ENCODE results near the gene CISH. TPM values are rescaled to one million over a fixed set of nuclear protein-coding genes. Genes with fewer than 3 reads are reported as not detected.

Gene CISH
- polyA plus RNA-seq, 3 donors = 30.8 to 43.8 (median 34.4) TPM

DNA sequence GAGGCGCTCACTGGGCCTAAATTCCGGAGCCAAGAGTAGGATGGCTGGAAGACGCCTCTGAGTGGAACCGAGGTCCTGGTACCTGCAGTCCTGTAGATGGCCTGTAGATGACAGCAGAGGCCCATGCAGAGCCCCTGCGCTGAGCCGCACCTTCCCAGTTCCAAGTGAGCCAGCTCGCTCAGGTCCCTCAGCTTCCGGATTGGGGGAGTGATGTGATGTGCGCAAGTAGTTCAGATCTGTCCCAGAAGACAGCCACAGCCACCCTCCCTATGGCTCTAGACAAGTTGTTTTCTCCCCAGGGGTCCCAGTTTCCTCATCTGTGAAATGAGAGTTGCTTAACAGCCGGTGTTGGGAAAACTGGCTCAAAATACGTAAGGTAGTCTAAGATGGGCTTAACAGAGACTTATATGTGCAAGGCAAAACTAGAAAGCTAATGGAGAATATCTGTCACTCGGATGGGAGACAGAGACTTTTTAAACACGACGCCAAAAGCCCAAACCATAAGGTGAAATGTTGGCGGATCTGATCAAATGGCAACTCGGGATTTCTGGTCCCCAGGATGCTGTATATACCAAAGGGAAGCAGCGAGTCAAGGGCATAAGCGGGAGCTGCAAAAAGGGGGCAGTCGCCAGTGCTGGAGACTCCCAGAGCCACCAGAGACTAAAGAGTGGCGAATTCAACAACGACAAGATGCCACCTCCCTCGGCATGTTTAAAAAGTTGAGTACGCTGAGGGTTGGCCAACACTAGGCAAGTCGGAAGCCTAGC lies 4.6 kb upstream of the CISH start:
- peak; percentile 83 for DNase-seq

- no peak for DNase-seq
Observed at GRCh38 chr3:50615190-50615589, 3.6 kb upstream of the CISH start.

DNA sequence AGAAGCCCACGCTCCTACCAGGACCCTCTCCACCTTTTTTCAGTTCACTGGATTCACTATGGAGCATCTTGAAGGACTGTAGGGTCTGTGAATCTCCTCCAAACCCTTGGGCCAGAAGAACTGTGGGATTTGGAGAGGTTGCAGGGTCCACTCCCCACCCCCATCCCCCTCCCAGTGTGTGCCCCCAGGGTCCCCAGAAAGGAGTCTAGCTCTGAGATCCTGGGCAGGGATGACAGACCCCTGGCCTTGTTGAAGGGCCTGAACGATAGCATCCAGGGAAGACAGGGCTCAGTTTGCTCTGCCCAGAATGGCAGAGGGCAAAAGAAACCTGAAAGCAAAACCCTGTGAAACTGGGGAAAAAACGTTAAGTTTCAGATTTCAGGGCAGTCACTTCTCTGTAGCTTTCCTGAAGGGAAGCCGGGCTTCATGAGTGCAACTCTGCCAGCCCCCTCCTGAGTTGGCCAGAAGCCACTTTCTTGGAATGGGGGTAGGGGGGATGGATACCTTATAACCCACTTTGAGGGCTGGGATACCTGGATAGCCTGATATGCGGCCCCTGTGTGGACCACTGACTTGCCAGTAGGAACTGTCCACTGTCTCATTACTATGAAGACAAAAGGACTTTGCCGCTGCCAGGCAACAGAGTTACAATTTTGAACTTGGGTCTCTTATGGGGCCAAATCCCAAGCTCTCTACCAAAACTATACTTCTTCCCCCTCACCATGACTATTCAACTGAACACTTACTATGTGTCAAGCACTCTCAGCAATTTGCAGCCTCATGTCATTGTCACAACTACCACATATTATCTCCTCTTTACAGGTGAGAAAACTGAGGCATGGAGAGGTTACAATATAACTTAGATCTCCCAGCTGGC lies 1.6 kb upstream of the CISH start:
- no peak for DNase-seq

GRCh38 chr3:50612234-50612882 lies 784 bp upstream of the CISH start:
- no peak for DNase-seq

DNA sequence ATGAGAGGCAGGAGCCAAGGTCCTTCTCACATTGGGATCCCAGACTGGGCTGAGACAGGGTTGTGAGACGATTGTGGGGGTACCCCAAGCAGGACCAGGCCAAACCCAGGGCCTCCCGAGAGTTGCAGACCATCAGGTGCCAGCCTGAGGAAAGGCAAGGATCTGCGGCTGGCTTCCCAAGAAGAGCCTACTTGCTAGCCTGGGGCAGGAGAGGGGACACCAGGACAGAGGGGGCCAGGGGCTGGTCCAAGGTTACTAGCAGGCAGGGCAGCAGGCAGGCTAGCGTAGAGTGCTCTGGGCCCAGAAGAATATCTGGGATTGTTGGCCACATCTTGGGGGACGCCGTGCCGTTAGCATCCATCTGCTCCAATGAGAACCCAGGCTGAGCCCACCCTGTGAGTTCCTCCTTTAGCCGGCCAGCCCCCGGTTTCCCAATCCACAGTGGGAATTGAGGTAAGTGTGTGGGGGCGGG lies 546 bp downstream of the CISH start:
- DNase-seq = no peak

DNA sequence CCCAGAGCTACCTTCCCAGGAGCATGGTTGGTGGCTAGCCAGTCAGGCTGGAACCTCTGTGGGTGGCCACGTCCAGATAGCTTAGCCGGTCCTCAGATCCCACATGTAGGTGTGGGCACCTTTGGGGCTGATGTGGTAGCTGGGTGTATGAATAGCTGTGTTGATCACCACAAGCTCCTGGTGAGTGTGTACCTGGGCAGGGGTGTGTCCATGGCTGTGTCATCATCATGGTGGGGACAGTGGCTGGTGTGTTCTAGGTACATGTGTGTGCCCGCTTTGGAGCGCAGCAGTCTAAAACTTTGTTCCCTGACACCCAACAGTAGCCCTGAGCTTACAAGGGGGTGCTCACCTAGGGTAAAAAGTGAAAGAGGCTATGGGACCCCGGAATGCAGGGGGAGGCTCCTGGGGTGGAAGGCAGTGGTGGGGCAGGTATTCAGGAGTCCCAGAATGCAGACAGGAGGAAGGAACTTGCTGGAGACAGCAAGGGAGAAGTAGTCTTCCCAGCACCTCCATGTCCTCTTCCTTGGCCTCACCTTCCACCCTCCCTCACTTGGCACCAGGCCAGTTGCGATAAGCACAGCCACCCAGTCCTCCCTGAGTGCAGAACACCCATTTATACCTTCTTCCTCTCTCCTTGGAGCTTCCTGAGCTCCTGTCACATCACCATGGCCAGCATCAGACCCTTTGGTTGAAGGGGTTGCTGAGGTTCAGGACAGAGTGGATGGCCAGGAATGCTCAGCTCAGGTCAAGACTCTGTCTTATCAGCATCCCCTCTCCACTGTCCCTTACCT lies 1.2 kb downstream of the CISH start:
- no peak for DNase-seq

- no peak for DNase-seq
Observed at GRCh38 chr3:50609763-50610085, 1.9 kb downstream of the CISH start.

- DNase-seq = no peak
Observed at GRCh38 chr3:50609071-50609762, 2.4 kb downstream of the CISH start.

DNA sequence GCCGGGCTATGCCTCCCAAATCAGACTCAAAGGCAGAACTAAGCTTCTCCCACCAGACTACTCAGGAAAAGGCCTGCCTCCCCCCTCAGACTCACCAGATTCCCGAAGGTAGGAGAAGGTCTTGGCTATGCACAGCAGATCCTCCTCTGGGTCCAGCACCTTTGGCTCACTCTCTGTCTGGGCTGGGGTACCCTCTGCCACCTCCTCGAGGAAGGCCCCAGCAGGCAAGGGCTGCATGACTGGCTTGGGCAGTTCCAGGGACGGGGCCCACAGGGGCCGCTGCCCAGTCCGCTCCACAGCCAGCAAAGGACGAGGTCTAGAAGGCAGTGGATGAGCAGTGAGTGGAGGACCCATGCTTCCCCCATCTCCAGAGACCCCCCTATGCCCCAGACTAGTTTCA lies 3.3 kb downstream of the CISH start:
- no peak for DNase-seq

- DNase-seq = no peak
Observed at GRCh38 chr3:50607271-50608091, 4.1 kb downstream of the CISH start.

GRCh38 chr3:50606596-50606995 lies 5.0 kb downstream of the CISH start:
- no peak for DNase-seq

- no peak for DNase-seq
Observed at GRCh38 chr3:50605901-50606326, 5.7 kb downstream of the CISH start.

- DNase-seq = no peak
Observed at GRCh38 chr3:50604628-50605588, 6.7 kb downstream of the CISH start.

GRCh38 chr3:50604110-50604621 lies 7.4 kb downstream of the CISH start:
- no peak for DNase-seq

GRCh38 chr3:50603261-50604109 lies 8.1 kb downstream of the CISH start:
- DNase-seq = no peak

GRCh38 chr3:50602595-50603191 lies 8.9 kb downstream of the CISH start:
- no peak for DNase-seq

- peak; percentile 94 for DNase-seq
Observed at GRCh38 chr3:50600841-50601591, 10.6 kb downstream of the CISH start.
